GM21423 (cell line): ENCODE results near the gene CDCP1.

ENCODE experiments used
- ATAC-seq: cut with Tn5 transposase; IDR thresholded peaks from one replicate; pipeline ENCODE4 v1.9.1; 2021; ENCODE audit warnings: mild to moderate bottlenecking, moderate library complexity; ENCODE audit not compliant: unreplicated experiment

The CDCP1 gene, protein sequence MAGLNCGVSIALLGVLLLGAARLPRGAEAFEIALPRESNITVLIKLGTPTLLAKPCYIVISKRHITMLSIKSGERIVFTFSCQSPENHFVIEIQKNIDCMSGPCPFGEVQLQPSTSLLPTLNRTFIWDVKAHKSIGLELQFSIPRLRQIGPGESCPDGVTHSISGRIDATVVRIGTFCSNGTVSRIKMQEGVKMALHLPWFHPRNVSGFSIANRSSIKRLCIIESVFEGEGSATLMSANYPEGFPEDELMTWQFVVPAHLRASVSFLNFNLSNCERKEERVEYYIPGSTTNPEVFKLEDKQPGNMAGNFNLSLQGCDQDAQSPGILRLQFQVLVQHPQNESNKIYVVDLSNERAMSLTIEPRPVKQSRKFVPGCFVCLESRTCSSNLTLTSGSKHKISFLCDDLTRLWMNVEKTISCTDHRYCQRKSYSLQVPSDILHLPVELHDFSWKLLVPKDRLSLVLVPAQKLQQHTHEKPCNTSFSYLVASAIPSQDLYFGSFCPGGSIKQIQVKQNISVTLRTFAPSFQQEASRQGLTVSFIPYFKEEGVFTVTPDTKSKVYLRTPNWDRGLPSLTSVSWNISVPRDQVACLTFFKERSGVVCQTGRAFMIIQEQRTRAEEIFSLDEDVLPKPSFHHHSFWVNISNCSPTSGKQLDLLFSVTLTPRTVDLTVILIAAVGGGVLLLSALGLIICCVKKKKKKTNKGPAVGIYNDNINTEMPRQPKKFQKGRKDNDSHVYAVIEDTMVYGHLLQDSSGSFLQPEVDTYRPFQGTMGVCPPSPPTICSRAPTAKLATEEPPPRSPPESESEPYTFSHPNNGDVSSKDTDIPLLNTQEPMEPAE

DNA sequence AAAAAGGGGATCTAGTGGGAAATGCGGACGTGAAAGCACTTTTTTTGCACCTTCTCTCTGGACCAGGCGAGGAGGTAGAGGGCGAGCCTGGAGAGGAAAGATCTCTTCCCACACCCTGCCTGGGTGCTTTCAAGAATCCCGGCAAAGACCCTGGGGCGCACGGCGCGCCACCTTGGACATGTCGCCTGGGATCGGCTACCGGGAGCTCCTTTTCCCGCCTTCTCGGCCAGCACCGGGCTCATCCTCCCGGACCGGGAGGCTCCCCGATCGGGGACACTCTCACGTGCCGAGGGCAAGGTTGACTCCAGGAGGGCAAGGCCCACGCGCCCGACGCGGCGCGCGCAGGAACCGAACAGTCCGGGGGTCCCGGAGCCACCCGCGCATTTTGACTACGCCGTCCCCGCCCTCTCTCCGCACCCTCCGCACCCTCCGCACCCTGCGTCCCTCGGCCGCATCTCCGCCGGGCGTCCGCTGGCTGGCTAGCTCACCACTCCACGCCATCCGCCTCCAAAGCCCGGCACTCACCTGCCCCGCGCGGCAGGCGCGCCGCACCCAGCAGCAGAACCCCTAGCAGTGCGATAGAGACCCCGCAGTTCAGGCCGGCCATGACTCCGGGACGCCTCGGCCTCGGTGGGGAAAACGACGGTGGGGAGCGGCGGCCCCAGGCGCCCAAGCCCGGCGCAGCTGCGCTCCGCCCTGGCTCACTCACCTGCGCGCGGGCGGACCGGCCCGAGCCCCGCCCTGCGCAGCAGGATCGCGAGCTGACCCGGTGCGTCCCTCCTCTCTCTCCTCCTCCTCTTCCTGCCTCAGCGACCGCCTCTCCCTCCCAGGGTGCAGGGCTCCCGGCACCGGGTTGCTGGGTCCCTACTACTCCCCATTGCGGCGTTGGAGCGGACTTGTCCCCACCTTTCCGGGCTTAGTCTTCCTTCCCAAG, at the start of gene CDCP1:
Gene CDCP1 (minus strand): TSS at position 698 of the 934 bp plus-strand sequence. CDS start 91 bp downstream, at position 607.
- ATAC-seq: peak; percentile 60

DNA sequence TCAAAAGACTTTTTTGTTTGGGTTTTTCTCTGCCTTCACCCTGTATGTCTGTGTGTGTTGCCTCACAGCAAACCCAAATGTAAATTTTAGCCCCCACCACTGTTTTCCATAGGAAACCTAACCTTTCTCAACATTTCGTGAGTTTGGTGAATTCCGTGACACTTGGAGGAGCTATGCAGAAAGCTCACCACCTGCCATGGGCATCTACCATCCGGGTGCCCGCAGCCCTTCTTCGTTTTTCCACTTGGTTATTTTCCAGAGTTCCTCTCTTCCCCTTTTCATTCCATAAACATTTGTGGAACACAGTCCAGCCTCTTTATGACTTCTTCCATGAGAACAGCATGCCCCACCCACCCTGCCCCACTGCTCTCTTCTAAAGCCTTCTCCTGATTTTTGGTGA, 48.6 kb upstream of the CDCP1 start:
- ATAC-seq: no peak

- ATAC-seq: no peak
Observed at GRCh38 chr3:45191924-45192417, 45.8 kb upstream of the CDCP1 start.

GRCh38 chr3:45191424-45191823, 45.2 kb upstream of the CDCP1 start:
- no peak for ATAC-seq

DNA sequence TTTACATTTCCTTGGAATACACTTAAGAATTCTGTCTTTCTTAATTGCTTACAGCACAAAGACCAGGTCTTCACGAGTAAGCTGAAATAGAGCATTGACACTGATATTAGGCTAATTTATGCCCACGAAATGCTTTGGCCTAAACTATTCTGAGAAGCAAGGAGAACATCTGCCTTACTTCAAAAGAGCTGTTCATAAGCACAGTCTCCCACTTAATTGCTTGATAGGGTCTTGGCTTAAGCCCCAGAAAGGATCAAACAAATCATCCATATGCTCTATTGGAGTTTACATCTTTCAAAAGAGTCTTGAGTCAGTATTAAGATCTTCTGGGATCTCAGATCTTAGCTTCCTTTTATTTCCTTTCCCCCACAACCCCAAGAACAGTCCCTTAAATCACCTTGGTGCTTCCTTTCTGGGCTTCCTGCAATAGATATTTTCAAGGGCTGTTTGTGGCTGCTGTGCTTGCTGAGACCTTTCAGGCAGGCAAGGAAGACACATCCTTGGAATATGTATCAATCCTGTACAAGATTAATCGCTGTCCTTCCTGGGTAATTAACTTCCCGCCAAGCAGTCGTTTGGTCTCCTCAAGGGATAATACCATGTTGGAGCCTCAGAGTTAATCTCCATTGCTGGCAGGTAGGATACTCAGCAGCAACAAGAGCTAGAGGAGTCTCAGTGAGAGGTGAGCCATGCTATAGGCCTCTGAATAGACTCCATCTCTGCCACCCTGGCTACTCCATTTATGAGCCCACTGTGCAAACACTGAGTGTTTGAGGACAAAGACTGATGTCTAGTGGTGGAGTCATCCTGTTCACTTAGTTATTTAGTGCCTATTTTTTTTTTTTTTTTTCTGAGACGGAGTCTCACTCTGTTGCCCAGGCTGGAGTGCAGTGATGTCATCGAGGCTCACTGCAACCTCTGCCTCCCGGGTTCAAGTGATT, 42.8 kb upstream of the CDCP1 start:
- ATAC-seq: no peak

DNA sequence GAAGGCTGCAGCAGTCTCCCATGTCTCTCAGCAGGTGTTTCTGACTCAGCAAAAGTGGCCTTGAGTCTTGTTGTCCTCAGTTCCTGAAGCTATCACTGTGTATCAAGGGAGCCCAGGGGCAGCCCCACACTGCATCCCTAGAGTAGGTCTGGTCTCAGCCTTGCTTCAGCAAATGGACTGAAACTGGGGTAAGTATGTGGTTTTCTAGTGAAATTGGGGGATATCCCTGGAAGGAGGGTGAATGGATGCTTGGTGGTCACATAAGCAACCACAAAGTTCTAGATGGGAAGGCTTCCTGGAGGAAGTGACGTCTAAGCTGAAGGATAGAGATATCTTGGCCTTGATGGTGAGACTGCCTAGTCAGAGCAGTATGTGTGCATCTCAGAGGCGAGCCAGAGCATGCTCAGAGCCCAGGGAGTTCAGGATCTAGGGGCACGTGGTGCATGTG, 41.5 kb upstream of the CDCP1 start:
- ATAC-seq: no peak

GRCh38 chr3:45186871-45187270, 40.7 kb upstream of the CDCP1 start:
- no peak for ATAC-seq

- no peak for ATAC-seq
Observed at GRCh38 chr3:45185461-45185860, 39.3 kb upstream of the CDCP1 start.

DNA sequence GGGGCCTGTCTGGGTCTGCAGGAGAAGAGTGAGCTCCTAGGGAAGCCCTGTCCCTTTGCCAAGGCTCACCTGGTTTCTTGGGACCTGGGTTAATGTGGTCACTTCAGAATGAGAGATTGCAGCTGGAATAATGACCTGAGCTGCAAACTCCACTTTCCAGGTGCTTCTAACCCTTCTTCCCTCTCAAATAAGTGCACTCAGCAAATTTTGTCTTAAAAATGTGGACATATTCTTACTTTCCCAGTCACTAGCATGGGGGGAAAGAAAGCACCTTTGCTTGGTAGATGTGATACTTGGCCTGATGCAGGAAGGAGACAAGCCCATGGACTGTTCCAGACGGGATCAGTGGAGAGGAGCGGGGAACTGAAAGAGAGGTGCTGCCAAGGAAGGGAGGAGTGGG, 38.9 kb upstream of the CDCP1 start:
- no peak for ATAC-seq

DNA sequence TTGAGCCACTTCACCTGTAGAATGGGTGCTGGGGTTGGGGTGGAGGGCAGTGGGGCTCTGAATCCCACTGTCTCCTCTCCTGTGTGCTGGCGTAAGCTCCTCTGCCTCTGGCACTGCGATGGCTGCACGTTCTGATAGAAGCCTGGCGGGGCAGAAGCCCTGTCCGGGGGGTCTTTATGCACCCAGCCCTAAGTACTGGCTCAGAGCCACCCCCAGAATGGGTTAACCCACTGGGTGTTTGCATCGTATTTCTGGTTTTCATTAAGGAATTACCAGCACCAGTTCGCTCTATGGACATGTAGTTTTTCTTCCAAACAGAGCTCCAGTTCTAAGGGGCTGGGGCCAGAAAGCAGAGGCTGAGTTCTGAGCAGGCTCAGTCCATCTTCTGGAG, 37.7 kb upstream of the CDCP1 start:
- no peak for ATAC-seq

DNA sequence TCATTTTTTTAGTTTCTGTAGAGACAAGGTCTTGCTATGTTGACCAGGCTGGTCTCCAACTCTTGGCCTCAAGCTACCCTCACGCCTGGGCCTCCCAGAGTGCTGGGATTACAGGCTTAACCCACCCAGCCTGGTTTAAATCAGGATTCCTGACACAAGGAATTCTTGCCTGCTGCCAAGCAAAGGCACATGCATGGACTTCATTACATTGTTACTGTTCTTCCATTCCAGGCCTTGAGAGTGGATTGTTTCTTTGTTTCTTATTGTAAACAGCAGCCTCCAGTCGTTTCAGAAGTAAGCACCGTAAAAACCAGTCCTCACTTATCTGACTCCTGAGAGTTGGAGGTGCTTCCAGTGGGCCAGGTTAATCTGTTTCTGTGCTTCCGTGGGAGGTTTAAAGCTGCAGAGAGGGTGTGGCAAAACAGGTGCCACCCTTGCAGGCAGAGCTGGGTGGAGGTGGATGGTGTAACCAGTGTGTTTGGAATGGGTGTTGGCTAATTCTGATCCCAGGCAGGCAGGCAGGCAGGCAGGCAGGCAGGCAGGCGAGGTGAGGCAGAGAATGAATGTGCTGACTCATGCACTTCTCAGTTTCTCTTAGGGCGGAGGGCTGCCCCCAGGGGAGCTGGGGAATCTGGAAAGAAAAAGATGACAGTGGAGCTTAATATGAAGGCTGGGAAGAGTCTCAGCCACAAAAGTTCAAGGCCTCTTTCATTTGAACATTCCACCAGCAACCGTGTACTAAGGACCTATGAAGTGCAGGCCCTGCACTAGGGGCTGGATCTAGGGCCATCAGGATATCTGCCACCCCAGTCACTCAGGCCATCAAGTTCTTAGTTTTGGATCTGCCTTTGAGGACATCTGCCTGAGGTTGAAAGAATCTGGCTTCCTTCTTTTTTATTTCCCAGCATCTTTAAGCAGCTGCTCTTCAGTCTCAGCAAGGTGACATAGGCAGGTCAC, 37.0 kb upstream of the CDCP1 start:
- no peak for ATAC-seq

GRCh38 chr3:45181496-45181895, 35.3 kb upstream of the CDCP1 start:
- no peak for ATAC-seq

DNA sequence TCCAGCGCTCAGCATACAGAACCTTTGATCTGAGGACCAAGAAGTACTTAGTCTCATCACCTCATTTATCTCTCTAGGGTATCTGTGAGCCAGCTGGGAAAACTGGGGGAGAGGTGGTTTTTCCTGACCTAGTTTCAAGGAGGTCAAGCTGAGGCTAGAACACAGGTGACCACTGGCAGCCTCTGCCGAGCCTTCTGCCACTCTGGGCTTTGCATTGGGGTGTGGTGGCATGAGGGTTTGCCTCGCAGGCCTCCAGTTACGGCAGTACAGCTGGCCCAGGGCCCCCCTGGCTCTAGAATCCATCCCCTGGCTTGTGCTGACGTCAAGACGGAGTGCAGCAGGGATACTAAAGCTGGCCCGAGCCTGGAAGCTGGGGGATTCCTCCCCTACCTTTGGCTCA, 34.7 kb upstream of the CDCP1 start:
- no peak for ATAC-seq

GRCh38 chr3:45180051-45180450, 33.9 kb upstream of the CDCP1 start:
- ATAC-seq: no peak

DNA sequence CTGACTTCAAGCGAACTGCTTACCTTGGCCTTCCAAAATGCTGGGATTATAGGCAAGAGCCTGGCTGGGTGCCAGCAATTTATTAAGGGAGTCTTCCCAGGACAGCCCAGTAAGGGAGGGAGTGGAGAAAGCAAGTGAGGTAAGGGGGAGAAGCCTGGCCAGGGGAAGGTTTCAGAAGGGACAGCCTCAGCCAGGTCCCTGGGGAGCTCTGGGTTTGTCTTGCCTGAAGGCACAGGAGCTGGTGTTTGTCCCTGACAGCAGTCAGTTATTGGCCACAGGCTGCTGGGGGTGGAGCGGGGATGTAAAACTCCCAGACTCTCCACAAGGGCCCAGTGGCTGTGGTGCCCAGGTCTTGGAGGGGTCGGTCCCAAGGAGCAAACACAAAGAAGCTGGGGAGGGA, 33.0 kb upstream of the CDCP1 start:
- no peak for ATAC-seq

DNA sequence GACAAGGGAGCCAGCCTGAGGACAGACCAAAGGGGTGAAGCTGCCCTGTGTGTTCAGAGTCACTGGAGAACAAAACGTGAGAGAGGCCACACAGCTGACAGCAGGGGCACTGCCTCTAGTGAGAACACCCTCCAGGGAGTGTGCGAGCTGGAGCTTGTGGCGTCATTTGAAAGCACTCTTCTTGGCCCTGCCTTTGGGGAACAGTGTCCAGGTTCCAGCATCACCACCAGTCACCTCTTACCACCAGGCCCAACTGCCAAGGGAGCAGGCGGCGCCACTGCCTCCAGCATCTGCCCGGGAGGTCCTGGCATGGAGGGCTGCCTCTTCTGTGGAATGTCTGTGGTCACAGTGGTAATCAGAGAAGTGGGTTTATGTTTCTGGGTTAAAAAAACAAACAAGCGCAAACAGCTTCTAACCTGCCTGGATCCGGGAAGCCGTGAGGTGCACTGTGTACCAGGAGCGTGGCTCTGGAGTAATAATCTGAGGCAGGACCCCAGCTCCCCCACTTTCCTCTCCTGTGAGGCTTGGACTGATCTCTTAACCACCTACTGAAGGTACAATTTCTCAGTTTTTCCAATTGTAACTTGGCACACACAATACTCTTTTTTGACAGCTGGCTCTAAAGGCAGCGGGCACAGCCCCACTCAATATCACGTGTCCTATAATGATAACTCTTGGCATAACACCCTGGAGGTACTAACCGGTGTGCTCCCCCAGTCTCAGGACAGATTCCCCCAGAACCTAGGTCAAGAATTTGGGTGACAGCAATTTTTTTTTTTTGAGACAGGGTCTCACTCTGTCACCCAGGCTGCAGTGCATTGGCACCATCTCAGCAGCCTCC, 32.2 kb upstream of the CDCP1 start:
- ATAC-seq: no peak

GRCh38 chr3:45176912-45177311, 30.7 kb upstream of the CDCP1 start:
- ATAC-seq: no peak

GRCh38 chr3:45174234-45174633, 28.1 kb upstream of the CDCP1 start:
- no peak for ATAC-seq
